Kidney (tissue), 14 donors: ENCODE measurements around the gene TDRD12. TPM values are rescaled to one million over a fixed set of nuclear protein-coding genes. Genes with fewer than 3 reads are reported as not detected.

Source experiments
- DNase-seq, 5 donors: peaks; one replicate each; pipeline ENCODE4 v3.0.0-alpha.2; 2013 to 2020
- FAIRE-seq: peaks from 2 replicates; lab custom pipeline; 2012; peaks lifted over from hg19 to GRCh38; lab: Jason Lieb, UNC
- H3K27ac ChIP-seq, 2 donors: one replicate each; pipeline ENCODE4 v1.7.0; 2013; ENCODE audit warnings: low read depth in 2 of 2, low read length in 2 of 2, inconsistent platforms in 1 of 2
- H3K27me3 ChIP-seq: one replicate; pipeline ENCODE4 v1.7.1; 2013; ENCODE audit warnings: low read length, inconsistent platforms; ENCODE audit not compliant: control insufficient read depth, insufficient read depth
- H3K36me3 ChIP-seq, 3 donors: one replicate each; pipeline versions ENCODE4 v1.7.0 to v1.7.1; 2013; ENCODE audit warnings: low read length in 3 of 3, control low read depth in 1 of 3, inconsistent platforms in 1 of 3; ENCODE audit not compliant: insufficient read depth in 3 of 3, control insufficient read depth in 2 of 3
- H3K4me1 ChIP-seq, 3 donors: one replicate each; pipeline versions ENCODE4 v1.7.0 to v1.7.1; 2013; ENCODE audit warnings: low read length in 3 of 3, inconsistent platforms in 1 of 3, low read depth in 1 of 3; ENCODE audit not compliant: control insufficient read depth in 2 of 3, insufficient read depth in 2 of 3
- H3K4me3 ChIP-seq, 3 donors: one replicate each; pipeline versions ENCODE4 v1.7.0 to v1.8.1; 2013; ENCODE audit warnings: low read length in 3 of 3, control low read depth in 1 of 3, inconsistent platforms in 1 of 3
- H3K9ac ChIP-seq, 3 donors: one replicate each; pipeline versions ENCODE4 v1.7.0 to v1.7.1; 2013; ENCODE audit warnings: low read length in 3 of 3, control low read depth in 1 of 3, inconsistent platforms in 1 of 3
- H3K9me3 ChIP-seq, 3 donors: one replicate each; pipeline versions ENCODE4 v1.7.0 to v1.7.1; 2013; ENCODE audit warnings: low read length in 3 of 3, control low read depth in 1 of 3, inconsistent platforms in 1 of 3; ENCODE audit not compliant: control insufficient read depth in 2 of 3, insufficient read depth in 1 of 3
- intact Hi-C: fragments of 100-400 bp; cut with DNase I; formaldehyde crosslinking; loops from one replicate; pipeline ENCODE4 v1.11.1; 2022
- polyA plus RNA-seq: library from polyadenylated mRNA; stranded (reverse); fragments of 350-450 nt; fragmentation: Illumina TruSeq; extraction: RNeasy Lipid Tissue Mini Kit (QIAGEN cat#74804); gene quantifications from one replicate; pipeline ENCODE4 v1.2.3, GENCODE V29; 2014; ENCODE audit warnings: low read depth, low replicate concordance; ENCODE audit not compliant: insufficient read depth
- total RNA-seq: library from RNA; stranded (reverse); fragmentation: NEBNext Ultra II Directional; extraction: Animal tissue kit (Norgen Biotek cat#: 25700); gene quantifications from one replicate; pipeline ENCODE4 v1.2.1, GENCODE V29; 2021
- TF ChIP-seq, protein P1 (sequence below): IDR thresholded peaks from 3 replicates; pipeline ENCODE4 v1.5.1; 2012; ENCODE audit warnings: mild to moderate bottlenecking, moderate library complexity, borderline replicate concordance; ENCODE audit not compliant: insufficient read depth; ENCODE audit errors: extremely low read depth
- donor health status: control.
- donor health status: control.
- donor health status: control.
- donor health status: control.
- donor health status: control.
- donor health status: DM: yes; HTN: yes; CAD: no.
- donor health status: Normal renal cell carcinoma (clear cell type).

Gene TDRD12
- total and polyA plus RNA-seq, 2 donors from 2014 or later, result 0.38 TPM; not detected in 1

- no peak overlapping the region for H3K9ac ChIP-seq
- no peak for FAIRE-seq
- H3K27me3 ChIP-seq, result no peaks in the 10 kb centered on the region
- no peak for DNase-seq
- H3K9me3 ChIP-seq, result no peaks in the 10 kb centered on the region
- H3K4me3 ChIP-seq, result no peak overlapping the region
- TF ChIP-seq, protein P1, sequence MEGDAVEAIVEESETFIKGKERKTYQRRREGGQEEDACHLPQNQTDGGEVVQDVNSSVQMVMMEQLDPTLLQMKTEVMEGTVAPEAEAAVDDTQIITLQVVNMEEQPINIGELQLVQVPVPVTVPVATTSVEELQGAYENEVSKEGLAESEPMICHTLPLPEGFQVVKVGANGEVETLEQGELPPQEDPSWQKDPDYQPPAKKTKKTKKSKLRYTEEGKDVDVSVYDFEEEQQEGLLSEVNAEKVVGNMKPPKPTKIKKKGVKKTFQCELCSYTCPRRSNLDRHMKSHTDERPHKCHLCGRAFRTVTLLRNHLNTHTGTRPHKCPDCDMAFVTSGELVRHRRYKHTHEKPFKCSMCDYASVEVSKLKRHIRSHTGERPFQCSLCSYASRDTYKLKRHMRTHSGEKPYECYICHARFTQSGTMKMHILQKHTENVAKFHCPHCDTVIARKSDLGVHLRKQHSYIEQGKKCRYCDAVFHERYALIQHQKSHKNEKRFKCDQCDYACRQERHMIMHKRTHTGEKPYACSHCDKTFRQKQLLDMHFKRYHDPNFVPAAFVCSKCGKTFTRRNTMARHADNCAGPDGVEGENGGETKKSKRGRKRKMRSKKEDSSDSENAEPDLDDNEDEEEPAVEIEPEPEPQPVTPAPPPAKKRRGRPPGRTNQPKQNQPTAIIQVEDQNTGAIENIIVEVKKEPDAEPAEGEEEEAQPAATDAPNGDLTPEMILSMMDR, result no peak
- H3K4me1 ChIP-seq, result no peaks in the 10 kb centered on the region
- no peaks in the 10 kb centered on the region for H3K36me3 ChIP-seq
- intact Hi-C loops, result no loop called here
- H3K27ac ChIP-seq, result no peak overlapping the region
These were observed 98.3 kb downstream of the TDRD12 start for GRCh38 chr19:32817569-32818476.

DNA sequence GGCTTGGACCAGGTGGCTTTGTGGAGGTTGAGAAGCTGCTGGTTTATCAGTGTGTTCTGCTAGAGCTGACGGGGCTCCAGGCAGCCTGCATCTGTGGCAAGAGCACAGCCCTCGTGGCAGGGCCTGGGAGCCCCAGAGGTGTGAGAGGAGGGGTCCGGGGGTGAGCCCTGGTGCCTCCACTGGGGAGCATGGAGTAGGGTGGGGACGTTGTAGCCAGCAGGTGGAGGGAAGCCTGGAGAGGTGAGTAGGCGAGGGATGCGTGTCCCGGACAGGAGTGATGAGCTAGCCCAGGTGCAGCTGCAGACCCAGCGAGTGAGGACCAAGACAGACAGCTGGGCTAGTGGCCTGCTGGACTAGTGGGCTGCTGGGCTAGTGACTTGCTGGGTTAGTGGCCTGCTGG, 99.0 kb downstream of the TDRD12 start:
- no peak for DNase-seq
- TF ChIP-seq, protein P1, result no peak
- H3K4me3 ChIP-seq, result no peak overlapping the region
- no peaks in the 10 kb centered on the region for H3K9me3 ChIP-seq
- no peak overlapping the region for H3K27ac ChIP-seq
- intact Hi-C loops, result no loop called here
- H3K27me3 ChIP-seq, result no peaks in the 10 kb centered on the region
- H3K36me3 ChIP-seq, result no peaks in the 10 kb centered on the region
- no peaks in the 10 kb centered on the region for H3K4me1 ChIP-seq
- no peak for FAIRE-seq
- no peak overlapping the region for H3K9ac ChIP-seq

DNA sequence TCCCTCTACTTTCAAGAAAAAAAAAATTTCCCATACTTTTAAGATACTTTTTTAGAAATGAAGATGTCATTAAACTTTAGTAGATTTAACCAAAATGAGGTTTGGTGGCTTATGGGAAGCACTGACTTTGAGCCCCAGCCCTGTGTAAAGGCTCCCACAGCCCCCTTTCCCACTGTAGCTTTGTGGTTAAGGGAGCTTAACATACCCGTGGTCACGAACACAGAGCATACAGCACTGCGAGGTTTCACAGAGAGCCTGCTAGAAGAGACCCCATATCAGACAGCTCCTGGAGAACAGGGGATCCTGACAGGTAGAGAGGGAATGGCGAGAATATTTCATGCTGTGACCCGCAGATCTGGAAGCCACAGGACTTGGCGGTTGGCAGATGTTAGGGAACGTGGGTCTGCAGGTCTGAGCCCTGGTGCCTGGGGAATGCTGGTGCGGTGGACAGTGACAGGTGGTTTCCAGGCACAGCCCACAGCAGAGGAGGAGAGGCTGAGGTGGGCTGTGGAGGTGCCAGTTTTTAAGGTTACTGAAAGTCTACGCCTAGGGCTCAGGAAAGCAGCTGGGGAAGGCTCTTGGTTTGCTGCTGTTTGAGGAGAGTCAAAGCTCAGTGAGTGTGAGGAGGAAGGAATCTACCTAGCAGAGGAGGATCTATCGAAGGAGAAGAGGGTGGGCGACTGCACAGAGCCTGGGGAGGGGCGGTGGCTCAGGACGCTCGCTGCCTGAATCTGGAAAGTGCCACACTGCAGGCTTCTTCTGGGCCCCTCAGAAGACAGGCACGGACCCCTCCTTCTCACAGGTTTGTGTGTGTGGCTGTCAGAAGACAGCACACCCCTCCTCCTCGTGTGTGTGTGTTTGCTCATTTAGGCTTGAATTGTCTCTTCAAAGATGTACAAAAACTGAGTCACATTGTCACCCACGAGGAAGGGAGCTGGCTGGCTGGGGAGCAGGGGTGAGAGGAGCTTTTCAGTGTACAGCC, 100.1 kb downstream of the TDRD12 start:
- FAIRE-seq, result no peak
- intact Hi-C loops, result no loop called here
- TF ChIP-seq, protein P1, result no peak

More for the DNA sequence above, 100.1 kb downstream of the TDRD12 start:
- Histone ChIP-seq H3K4me3 (no peak overlapping the region), H3K27me3 (no peaks in the 10 kb centered on the region), H3K36me3 (no peaks in the 10 kb centered on the region), H3K9me3 (no peaks in the 10 kb centered on the region), H3K27ac (no peak overlapping the region), H3K9ac (no peak overlapping the region), H3K4me1 (peaks cover 0 to under 1% (median 0%) of the 10 kb centered on the region in 3 donors)
- no peak for DNase-seq
